Epidermal melanocyte (primary cell): Measurements from ENCODE around the gene ADAMTSL1.

Experiments
- DNase-seq: peaks from one replicate; pipeline ENCODE4 v3.0.0; 2011; ENCODE audit warnings: low spot score; ENCODE audit not compliant: insufficient read length

Gene ADAMTSL1

DNA sequence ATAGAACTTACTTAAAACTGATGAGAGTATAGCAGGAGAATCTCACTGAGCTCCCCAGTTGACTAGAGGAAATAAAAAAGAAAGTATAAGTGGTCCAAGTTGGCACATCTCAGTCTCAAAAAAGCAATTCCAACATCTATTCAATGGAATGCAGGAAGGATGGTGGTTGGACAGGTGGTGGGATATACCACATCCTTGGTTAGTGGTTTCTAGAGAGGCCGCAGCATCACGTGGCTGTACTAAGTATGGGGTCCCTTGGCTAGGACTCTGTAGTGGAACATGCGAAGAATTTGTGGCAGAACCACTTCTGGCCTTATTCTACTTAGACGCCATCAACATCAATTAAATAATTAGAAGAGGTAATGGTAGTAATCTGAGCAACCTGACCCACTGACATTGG lies 326.6 kb downstream of the ADAMTSL1 start:
- no peak for DNase-seq

DNA sequence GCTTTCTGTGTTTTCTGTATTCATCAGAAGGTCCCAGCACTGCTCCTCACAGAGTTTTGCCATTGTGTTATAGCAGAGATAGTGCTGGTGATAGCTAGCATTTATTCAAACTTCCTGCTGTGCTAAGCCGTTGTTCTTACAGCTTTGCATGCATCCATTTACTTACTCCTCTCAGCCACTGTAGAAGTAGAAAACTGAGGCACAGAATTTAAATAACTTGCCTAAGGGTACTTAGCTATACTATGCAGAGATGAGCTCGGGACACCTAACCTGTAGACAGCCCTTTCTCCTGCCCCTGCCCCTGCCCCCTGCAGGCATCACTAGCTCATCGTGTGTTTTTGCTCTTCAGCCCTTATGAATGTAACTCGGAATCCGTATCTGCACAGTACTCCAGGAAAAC lies 331.4 kb downstream of the ADAMTSL1 start:
- no peak for DNase-seq

DNA sequence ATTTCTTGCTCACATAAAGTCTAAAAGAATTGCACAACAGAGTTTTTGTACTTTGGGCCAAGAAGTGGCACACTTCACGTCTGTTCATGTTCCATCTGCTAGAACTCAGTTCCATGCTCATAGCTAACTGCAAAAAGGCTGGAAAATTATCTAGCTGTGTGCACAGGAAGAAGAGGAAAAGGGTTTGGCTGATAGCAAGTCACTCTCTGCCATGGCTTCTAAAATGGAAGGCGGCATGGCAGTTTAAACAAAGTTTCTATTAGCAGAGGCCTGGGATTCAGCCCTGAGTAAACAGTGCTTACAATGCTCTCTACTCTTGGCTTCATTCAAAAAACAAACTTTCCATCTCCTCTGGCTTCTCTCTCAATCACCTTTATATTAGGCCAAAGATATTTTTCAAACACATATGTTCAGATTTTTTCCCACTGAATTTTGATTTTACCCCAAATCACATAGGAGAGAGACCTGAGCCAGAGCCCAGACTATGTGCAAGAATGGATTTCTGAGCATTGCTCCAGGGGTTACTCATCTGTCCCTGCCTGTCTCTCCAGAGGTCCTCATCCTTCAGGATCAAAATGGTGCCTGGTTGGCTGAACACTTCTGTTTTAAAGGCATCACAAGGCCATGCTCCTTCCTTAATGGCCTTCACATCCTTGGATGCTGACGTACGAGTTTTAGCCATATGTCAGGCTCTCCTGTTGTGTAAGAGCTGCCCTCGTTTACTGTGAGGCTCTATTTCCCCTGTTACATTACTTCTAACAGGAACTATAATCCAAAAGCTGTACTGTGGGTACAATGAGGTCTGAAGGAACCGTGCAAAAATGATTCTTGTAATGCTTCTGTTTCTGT lies 332.5 kb downstream of the ADAMTSL1 start:
- DNase-seq: no peak

DNA sequence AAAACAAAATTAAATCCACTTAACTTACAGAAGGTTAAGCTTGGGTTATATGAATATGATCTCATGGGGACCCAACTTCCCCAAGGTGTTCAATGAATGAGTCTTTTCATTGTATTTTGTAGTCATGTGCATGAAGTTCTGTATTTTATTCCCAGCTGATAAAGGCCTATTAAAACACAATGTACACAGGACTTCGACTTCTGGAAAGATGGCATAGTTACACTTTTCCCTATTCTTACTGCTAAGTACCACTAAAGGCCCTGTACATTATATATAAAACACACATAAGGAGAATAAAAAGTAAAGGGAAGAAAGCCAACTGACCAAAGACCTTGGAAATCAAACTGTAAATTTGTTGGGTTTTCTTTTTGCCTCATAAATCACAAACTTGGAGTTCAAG lies 336.6 kb downstream of the ADAMTSL1 start:
- no peak for DNase-seq

DNA sequence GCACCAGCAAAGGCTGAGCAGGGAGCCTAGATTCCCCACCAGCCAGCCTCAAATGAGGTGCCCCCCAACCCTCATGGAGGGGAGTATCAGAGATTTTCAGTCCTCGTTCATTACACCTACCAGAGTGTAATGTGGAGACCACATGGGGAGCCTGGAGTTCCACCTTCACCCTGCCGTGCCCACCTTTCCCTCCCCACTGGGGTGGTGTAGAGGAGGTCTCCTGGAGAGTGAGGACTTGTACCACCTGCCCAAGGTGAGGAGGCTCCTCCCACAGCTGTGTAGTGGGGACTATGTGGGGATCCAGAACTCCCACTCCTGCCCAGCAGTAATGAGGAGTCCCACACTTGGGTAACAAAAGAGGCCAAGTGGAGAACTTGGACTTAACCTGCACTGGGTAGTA lies 337.2 kb downstream of the ADAMTSL1 start:
- no peak for DNase-seq

DNA sequence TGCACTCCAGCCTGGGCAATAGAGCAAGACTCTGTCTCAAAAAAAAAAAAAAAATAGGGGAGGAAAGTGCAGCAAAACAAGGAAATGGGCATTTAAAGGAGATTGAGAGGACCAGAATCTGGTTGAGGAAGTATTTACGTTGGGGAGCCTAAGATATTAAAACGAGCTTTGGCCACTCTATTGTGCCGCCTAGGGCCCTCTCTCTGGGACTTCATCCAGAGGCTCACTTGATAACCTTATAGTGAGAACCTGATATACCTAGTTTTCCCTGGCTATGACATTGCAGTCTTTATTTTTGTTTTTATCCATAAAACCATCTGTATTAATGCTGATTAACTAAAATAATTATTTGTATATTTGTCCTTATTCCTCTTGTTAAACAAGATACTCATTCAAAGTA lies 345.5 kb downstream of the ADAMTSL1 start:
- DNase-seq: no peak

DNA sequence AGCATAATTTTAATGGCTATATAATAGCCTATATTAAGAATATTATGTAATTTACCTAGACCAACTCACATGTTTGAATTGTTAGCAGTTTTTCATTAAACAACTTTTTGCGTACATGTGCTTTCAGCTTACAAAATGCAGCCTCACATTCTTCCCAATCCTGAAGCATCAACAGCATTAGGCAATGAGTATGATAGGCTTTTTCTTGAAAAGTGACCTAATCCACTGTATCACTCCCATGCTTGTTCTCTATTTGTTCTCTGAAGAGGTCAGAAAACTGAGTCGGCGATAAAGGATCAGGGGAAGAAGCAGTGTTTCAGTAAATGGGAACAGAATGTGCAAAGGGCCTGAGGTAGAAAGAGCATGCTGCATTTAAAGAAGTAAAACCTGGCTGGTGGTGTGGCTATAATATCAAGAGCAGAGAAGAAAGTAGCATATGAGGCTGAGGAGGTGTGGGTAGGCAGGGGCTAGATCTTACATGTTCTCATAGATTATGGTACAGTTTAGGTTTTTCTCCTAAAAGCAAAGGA lies 346.7 kb downstream of the ADAMTSL1 start:
- no peak for DNase-seq

DNA sequence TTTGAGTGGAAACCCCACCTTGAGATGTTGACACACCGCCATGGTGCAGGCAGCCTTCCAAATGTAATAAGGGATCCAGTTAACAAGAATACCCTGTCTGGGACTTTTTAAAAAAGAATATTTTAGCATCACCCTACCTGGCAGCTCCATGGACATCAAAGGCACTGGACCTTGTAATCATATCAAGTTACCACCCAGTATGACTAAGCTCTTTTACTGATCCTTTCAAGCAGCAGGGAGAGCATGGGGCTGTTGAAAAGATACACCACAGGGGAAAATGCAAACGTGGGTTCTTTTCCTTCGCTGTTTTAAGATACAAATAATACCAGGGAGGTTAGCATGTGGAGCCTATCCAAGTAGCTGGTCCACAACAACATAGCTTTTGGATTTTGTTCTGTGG lies 347.8 kb downstream of the ADAMTSL1 start:
- no peak for DNase-seq

DNA sequence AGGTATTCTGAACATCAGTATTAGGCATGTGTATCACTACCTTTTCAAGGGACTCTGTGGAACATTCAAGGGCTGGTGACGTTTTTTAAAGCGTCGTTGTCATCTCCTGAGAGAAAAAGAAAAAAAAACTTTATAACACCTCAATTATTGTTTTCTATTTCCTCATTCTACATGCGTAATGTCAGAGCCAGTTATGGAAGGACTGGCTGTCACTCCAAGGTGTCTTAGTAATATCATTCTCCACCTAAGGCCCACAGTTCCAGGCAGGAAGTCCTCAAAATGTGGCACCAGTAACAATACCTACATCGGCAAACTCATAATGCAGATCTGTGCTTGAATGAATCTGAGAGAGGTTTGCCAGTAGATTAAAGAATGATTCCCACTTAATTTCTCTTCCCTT lies 348.9 kb downstream of the ADAMTSL1 start:
- DNase-seq: no peak

DNA sequence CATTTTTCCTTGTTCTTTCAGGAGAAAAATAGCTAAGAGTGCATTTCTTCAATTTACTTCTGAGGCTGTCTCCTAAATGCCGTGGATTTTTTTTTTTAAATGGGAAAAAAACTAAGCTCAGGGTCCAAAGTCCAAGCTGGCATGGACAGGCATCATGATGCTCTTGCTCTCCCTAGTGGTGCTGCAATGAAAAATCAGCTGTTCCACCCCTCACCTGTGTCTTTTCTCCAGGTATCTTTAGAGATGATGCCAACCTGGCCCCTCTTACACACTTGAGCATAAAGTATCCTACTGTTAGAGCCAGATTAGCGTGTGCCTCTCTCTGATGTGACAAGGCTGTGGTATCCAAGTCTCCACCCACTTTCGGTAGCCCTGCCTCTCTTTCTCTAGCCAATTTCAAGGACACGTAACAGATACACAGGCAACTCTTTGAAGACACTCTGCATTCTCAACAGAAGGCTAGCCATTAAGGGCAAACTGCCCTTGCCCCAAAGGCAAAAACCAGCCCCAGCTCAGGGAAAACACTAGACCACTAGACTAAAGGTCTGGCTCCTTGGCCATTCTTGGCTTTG lies 350.2 kb downstream of the ADAMTSL1 start:
- no peak for DNase-seq

DNA sequence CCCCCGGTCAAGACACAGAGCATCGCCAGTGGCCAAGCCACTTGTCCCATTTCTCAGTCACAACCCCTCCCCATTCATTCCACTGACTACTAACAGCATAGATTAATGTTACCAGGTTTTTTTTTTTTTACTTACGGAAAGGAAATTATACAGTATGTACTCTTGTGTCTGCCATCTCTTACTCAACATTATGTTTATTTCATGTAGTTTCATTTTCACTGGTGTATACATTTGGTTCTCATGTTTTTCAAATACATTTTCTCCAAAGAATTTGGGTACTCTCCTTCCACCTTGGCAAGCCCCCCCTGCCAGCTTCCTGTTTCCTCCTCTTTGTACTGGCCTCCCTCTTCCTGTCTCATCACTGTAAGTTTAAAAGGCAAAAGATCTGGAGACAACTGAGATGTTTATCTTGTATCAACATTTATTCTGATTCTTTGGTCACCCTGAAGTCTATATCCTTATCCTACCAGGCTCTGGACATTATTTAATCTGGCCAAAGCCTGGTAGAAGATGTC lies 351.8 kb downstream of the ADAMTSL1 start:
- DNase-seq: no peak

DNA sequence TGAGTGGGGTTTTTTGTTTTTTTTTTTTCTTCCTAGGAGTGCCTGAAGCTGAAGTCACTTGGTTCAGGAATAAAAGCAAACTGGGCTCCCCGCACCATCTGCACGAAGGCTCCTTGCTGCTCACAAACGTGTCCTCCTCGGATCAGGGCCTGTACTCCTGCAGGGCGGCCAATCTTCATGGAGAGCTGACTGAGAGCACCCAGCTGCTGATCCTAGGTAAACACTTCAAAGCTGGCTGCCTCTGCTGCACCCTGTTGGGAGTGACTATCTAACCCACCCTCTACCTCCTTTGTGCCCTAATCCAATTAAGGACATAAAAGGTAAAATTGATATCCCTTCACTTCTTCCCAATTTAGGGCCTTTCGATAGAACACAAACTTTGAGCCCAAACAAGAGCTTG lies 352.3 kb downstream of the ADAMTSL1 start:
- no peak for DNase-seq

DNA sequence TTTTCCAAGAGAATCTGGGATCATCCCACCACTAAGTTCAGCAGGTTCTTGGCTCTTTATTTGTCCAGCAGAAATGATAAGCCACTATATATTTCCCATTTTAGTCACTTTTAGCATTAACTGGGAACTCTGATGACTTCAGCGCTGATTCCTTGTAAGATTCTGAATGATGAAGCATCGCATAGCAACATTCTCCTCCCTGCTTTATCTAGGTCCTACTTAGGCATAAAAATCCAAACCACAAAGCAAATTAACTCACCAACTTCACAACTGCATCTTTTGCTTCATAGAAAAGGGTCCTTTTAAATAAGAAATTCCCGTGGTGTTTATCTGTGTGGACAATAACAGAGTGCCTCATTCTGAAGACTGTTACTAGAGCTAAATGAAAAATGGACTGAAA lies 355.1 kb downstream of the ADAMTSL1 start:
- DNase-seq: no peak

DNA sequence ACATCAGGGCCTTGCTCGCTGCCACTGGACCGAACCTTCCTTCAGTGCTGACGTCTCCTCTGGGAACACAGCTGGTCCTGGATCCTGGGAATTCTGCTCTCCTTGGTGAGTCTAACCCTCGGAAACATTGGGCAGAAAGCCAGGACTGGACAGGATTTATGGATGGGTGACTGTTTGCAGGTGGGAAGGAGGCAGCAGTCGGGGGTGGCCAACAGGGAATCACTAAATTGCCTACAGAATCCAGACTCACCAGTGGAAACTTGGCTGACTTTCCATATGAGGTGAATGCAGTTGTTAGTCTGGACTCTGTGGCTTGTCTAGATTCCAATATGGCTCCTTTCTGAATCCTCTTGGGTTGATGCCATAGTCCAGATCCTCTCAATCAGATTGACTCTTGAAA lies 355.9 kb downstream of the ADAMTSL1 start:
- no peak for DNase-seq

DNA sequence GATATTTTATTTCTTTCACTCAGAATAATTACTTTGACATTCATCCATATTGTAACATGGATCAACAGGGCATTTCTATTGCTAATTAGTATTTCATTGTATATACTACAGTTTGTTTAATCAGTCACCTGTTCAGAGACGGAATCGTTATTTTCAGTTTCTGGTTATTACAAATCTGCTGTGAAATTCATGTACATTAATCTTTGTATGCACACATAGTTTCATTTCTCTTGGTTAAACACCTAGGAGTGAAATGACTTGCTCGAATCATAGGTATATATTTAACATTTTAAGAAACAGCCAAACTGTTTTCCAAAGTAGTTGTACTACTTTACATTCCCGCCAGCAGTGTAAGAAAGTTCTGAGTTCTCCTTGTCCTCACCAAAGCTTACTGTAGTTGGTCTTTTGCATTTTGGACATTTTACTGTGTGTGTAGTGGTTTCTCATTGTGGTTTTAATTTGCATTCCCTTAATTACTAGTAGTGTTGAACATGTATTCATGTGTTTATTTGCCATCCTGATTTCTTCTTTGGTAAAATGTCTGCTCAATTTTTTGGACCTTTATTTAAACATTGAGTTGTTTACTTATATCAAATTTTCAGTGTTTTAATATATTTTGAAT lies 360.9 kb downstream of the ADAMTSL1 start:
- DNase-seq: no peak

DNA sequence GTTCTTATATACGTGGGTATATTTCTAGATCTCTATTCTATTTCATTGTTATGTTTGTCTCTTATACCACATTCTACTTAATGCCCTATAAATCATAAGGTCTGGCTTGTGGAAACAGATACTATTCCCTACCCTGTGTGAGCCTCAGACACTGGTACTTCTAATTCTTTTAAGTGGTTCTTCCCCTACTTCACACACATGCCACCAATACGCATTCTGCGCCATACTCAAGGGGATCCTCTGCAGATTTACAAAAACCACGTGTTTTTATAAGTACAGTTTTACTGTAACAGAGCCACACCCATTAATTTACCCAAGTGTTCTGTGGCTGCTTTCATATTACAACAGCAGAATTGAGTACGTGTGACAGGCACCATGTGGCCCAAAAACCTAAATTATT lies 363.4 kb downstream of the ADAMTSL1 start:
- no peak for DNase-seq

DNA sequence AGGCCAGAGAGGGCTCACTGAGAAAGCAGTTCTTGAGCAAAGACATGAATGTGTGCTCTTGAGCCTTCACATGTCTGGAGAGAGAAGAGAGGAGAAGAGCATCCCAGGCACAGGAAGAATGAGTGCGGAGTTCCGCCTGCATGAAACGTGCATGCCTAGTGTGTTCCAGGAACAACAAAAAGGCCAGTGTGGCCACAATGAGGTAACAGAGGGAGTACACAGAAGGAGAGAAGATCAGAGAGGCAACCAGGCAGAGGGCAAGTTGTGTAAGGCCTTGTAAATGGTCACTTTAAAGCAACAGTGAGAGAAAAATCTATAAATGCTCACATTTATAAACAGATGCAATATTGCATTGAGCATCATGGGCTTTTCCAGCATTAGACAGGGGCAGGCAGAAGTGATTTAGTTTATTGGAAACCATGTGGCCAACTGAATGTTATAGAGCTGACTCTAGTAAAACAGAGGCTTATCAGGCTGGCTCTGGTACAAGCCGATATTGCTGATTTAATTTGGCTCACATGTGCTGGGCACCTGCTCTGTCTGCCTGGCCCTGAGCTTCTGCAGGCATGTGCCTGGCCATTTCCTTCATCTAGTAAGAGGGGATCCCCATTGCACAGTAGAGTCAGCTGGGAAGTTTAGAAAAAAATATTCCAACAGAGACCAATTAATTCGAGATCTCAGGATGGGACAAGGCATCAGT lies 373.8 kb downstream of the ADAMTSL1 start:
- DNase-seq: no peak

DNA sequence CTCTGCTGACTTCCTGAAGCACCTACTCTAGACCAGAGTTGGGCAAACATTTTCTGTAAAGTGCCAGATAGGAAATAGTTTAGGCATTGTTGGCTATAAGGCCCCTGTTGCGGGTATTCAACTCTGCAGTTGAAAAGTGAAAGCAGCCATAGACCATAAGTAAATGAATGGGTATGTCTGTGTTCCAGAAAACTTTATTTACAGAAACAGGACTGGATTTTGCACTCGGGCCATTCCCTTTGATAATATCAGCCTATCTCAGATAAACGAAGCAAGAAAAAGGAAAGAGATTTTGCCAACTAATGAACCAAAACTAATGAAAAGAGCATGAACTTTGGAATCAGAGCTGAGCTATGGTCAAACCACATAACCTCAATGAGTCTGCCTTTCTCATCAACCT lies 374.7 kb downstream of the ADAMTSL1 start:
- no peak for DNase-seq

DNA sequence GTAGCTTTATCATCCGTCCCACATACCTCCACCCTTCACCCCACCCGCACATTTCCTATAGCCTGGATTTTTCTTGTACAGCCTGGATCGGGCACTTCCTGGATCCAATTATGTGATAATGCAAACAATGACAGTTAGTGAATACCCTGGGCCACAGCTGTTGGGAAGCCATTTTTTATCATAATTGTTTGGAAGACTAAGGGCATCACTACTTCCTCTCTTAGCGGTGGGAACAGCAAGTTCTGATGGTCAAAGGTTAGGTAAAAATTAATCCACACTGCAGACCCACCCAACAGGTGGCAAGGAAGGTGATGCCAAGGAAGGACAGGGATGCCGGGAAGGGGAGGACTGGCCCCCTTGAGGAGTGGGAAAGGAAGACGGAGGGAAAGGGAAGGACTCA lies 375.3 kb downstream of the ADAMTSL1 start:
- no peak for DNase-seq

DNA sequence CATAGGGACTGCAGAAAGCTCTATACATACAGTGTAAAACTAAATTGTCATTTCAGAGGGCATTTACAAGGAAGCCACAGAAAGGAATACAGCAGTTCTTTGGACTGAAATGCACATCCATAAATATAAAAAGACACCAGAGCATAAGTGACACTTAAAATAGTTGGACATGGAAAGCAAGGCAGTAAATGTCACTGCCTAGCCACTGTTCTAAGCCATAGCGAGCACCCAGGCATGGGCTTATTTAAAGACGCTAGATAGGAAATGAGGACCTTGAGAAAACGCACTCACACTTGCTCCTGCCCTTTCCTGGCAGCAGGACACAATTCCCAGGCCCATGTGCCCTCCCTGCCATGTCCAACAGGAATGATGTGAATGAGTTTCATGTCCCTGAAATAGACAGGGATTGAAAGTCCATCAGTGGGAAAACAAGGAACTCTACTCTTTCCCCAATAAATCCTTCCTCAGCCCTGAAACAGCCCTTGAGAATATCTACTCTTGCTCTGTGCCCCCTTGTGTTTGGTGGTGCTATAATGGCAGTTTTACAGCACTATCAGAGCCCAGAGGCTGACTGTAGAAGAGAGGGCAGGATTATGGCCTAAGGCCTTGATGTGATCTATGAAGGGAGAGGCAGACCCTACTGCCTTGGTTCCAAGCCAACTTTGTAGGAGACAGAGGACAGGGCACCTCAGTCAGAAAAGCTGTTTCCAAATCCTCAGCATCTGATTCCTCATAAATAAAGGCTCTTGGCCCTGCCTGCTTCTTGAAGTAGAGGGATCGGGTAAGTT lies 376.1 kb downstream of the ADAMTSL1 start:
- DNase-seq: peak; percentile 25
